ENCODE data around the gene DYNLL1.

The DYNLL1 gene

DNA sequence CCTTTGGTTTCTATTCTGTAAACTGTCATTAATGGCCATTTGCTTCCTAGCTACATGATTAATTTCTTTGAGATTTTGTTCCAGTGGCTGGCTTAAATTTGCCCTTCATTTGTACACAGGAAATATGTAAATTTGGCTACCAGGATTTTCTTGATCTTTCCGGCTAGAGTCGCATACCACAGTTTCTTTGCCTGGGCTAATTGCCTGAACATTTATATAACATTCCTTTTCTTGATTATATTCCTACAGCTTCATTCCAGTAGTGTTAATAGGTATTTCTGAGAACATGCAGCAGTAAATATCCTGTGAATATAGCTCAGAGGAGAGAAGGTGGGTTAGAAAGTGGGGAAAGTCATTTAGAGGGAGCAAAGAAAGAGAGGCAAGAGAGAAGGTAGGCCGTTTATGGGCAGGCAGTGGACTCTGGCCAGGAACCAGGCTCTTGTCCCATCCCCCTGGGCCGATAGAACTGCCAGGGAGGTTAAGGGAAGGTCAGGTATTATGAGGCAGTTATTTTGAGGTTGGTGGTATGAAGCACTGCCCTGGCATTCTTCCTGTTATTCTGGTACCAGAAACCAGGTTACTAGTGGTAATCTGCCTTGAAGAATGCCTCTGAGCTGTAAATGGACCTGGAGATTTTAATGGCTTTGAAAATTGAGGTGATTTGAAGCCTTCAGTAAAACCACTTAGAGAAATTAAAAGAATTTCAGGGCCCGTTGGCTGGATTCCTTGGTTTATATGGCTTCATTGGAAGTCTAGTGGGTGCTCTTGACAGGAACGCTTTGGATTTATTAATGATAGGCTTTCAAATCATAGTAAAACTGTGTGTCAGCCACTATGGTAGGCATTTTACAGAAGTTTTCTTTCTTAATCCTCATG is 42.6 kb downstream of the DYNLL1 start:
- no peak for DNase-seq (ENCODE audit: low spot score)
- in situ Hi-C loops (cut with MboI; ENCODE audit: low sequenced_read_pairs, unreplicated experiment): no loop called here
- TF ChIP-seq, protein P1, sequence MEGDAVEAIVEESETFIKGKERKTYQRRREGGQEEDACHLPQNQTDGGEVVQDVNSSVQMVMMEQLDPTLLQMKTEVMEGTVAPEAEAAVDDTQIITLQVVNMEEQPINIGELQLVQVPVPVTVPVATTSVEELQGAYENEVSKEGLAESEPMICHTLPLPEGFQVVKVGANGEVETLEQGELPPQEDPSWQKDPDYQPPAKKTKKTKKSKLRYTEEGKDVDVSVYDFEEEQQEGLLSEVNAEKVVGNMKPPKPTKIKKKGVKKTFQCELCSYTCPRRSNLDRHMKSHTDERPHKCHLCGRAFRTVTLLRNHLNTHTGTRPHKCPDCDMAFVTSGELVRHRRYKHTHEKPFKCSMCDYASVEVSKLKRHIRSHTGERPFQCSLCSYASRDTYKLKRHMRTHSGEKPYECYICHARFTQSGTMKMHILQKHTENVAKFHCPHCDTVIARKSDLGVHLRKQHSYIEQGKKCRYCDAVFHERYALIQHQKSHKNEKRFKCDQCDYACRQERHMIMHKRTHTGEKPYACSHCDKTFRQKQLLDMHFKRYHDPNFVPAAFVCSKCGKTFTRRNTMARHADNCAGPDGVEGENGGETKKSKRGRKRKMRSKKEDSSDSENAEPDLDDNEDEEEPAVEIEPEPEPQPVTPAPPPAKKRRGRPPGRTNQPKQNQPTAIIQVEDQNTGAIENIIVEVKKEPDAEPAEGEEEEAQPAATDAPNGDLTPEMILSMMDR (IDR thresholded peaks at IDR 0.05; ENCODE audit: borderline replicate concordance, control extremely low read depth, extremely low read depth, insufficient read depth, missing control alignments): no peak

DNA sequence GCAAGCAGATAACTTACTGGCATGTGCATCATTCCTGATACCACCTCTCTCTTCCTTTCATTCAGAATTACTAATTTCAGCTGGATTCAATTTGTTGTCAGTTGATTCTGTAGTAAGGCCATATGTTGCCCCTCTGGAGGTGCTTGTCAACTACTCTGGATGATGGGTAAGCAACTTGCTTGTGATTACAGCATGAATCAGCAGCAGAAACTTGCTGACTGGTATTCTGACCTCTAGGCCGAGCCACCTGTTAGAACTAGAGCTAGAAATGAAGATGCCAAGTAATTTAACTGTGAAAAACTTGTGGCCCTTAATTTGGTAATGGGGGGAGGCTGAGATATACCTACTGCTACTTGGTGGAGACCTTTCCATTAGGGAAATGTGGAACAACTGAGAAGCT is 43.4 kb downstream of the DYNLL1 start:
- DNase-seq (ENCODE audit: low spot score): no peak
- TF ChIP-seq, protein P1 (IDR thresholded peaks at IDR 0.05; ENCODE audit: borderline replicate concordance, control extremely low read depth, extremely low read depth, insufficient read depth, missing control alignments): no peak
- in situ Hi-C loops (cut with MboI; ENCODE audit: low sequenced_read_pairs, unreplicated experiment): no loop called here

DNA sequence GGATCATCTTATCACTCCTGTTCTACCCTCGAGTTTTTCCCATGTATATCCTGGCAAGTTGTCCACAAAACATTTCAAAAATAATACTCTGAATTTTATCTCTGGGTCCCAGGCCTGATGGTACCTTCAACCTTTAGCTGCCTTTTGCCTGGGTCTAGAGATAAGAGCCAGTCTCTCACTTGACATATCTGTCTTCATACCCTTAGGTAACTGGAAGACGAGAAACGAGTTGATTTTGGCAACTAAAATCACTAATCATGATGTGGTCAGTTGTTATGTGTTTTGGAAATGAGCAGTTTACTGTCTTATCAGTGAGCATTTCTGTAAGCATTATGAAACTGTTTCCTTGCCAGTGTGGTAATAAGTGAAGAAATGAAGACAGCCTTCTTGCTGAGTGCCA is 44.5 kb downstream of the DYNLL1 start:
- TF ChIP-seq, protein P1 (IDR thresholded peaks at IDR 0.05; ENCODE audit: borderline replicate concordance, control extremely low read depth, extremely low read depth, insufficient read depth, missing control alignments): no peak
- DNase-seq (ENCODE audit: low spot score): no peak
- in situ Hi-C loops (cut with MboI; ENCODE audit: low sequenced_read_pairs, unreplicated experiment): no loop called here

DNA sequence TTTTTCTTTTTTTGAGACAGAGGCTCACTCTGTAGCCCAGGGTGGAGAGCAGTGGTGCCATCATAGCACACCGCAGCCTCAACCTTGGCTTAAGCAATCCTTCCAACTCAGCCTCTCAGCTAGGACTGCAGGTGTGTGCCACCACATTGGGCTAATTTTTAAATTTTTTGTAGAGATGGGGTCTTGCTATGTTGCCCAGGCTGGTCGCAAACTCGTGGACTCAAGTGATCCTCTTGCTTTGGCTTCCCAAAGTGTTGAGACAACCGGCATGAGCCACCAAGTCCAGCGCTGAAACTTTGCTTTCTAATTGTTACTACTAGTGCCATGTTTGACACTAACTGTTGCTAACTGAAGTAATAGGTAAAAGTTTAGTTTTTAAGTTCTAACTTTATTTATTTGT is 46.3 kb downstream of the DYNLL1 start:
- in situ Hi-C loops (cut with MboI; ENCODE audit: low sequenced_read_pairs, unreplicated experiment): no loop called here
- no peak for DNase-seq (ENCODE audit: low spot score)
- TF ChIP-seq, protein P1 (IDR thresholded peaks at IDR 0.05; ENCODE audit: borderline replicate concordance, control extremely low read depth, extremely low read depth, insufficient read depth, missing control alignments): no peak

DNA sequence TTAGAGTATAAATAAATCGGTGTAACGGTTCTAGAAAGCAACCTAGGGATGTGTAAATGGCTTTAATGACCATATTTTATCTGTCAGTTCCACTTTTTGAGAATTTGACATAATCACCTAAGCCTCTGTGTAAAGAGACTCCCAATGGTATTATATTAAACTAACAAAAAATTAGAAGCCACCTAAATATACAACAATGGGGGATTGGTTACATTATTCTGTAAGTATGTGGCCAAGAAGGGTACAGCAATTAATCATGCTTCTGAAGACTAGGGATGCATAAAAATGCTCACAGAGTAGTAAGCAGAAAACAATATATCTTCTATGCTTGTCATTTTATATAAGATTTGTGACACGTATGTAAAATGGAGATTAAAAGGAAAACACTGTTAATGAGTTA is 48.8 kb downstream of the DYNLL1 start:
- DNase-seq (ENCODE audit: low spot score): no peak
- in situ Hi-C loops (cut with MboI; ENCODE audit: low sequenced_read_pairs, unreplicated experiment): no loop called here
- TF ChIP-seq, protein P1 (IDR thresholded peaks at IDR 0.05; ENCODE audit: borderline replicate concordance, control extremely low read depth, extremely low read depth, insufficient read depth, missing control alignments): no peak

DNA sequence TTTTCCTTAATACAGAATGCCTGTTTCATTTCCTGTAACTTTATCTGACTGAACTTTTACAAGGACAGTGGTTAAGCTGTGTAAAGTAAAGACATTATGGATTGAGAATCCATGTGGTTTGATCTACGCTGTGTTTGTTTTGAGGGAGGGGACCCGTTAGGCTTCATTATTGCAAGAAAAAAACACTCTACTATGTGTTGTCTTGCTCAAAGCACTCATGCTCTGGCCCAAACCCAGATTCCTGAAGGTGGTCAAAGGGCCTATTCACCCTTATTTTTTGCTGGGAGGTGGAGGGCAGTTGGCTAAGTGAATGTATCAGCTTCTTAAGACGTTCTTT is 50.1 kb downstream of the DYNLL1 start:
- TF ChIP-seq, protein P1 (IDR thresholded peaks at IDR 0.05; ENCODE audit: borderline replicate concordance, control extremely low read depth, extremely low read depth, insufficient read depth, missing control alignments): no peak
- no peak for DNase-seq (ENCODE audit: low spot score)
- in situ Hi-C loops (cut with MboI; ENCODE audit: low sequenced_read_pairs, unreplicated experiment): no loop called here
